PC-9 (cell line): ENCODE measurements around the gene PABPC4L. TPM values are rescaled to one million over a fixed set of nuclear protein-coding genes. Genes with fewer than 3 reads are reported as not detected.

Source experiments
- BruUV-seq: library from RNA; stranded (reverse); fragments of 400-500 nt; replicated peaks from 2 replicates; lab custom pipeline; 2021; lab: Mats Ljungman, UMichigan
- CTCF ChIA-PET: fragments of 300-600 bp; sonication (Branson Sonifier 250); formaldehyde crosslinking; loops from one replicate; lab custom pipeline; 2022; ENCODE audit warnings: antibody characterized with exemption; lab: Charles Lee
- POLR2A ChIA-PET: fragments of 300-600 bp; sonication (Branson Sonifier 250); formaldehyde crosslinking; loops from one replicate; lab custom pipeline; 2022; ENCODE audit warnings: antibody characterized with exemption; ENCODE audit not compliant: unreplicated experiment; lab: Charles Lee
- DNase-seq, 2 experiments: peaks; one replicate each; pipeline versions ENCODE4 v3.0.0 to v3.0.0-alpha.2; 2015 to 2022; ENCODE audit warnings: mixed read lengths in 1 of 2
- H2AFZ ChIP-seq: fragments of 200-600 bp; sonication (generic); 2 replicates; pipeline ENCODE4 v1.8.1; 2017; ENCODE audit warnings: antibody characterized with exemption
- H3F3A ChIP-seq: fragments of 200-600 bp; sonication (generic); 2 replicates; pipeline ENCODE4 v1.8.1; 2017; ENCODE audit warnings: antibody characterized with exemption, mild to moderate bottlenecking, low read depth; ENCODE audit not compliant: insufficient read depth
- H3K27ac ChIP-seq: fragments of 200-600 bp; sonication (generic); 2 replicates; pipeline ENCODE4 v1.6.1; 2016; ENCODE audit warnings: mixed run types
- H3K27me3 ChIP-seq: fragments of 200-600 bp; sonication (generic); 2 replicates; pipeline ENCODE4 v1.6.1; 2016; ENCODE audit warnings: low read depth, mixed run types; ENCODE audit not compliant: insufficient read depth
- H3K36me3 ChIP-seq: fragments of 200-600 bp; sonication (generic); 2 replicates; pipeline ENCODE4 v1.6.1; 2016; ENCODE audit warnings: low read depth, mixed run types
- H3K4me1 ChIP-seq: fragments of 200-600 bp; sonication (generic); replicated peaks from 2 replicates; pipeline ENCODE4 v1.6.1; 2016; ENCODE audit warnings: mixed run types; ENCODE audit not compliant: insufficient read depth
- H3K4me2 ChIP-seq: fragments of 200-600 bp; sonication (generic); 2 replicates; pipeline ENCODE4 v1.6.1; 2017; ENCODE audit warnings: mixed run types
- H3K4me3 ChIP-seq: fragments of 200-600 bp; sonication (generic); 2 replicates; pipeline ENCODE4 v1.6.1; 2016; ENCODE audit warnings: mixed run types
- H3K79me2 ChIP-seq: fragments of 200-600 bp; sonication (generic); 2 replicates; pipeline ENCODE4 v1.6.1; 2017; ENCODE audit warnings: low read depth, mixed run types
- H3K9me2 ChIP-seq: fragments of 200-600 bp; sonication (generic); 2 replicates; pipeline ENCODE4 v1.8.1; 2017; ENCODE audit warnings: mild to moderate bottlenecking; ENCODE audit not compliant: insufficient read depth
- H3K9me3 ChIP-seq: fragments of 200-600 bp; sonication (generic); 2 replicates; pipeline ENCODE4 v1.8.1; 2016; ENCODE audit warnings: low read depth; ENCODE audit not compliant: insufficient read depth
- H4K20me1 ChIP-seq: fragments of 200-600 bp; sonication (generic); 2 replicates; pipeline ENCODE4 v1.8.1; 2017; ENCODE audit not compliant: insufficient read depth
- CTCF ChIP-seq: fragments of 200-600 bp; sonication (generic); conservative IDR thresholded peaks from 2 replicates; pipeline ENCODE4 v1.6.1; 2017; ENCODE audit warnings: mixed run types, antibody characterized with exemption, mild to moderate bottlenecking, moderate library complexity
- EZH2 ChIP-seq: fragments of 200-600 bp; sonication (generic); IDR thresholded peaks from 2 replicates; pipeline ENCODE4 v1.8.0; 2017; ENCODE audit warnings: antibody characterized with exemption, low read depth
- intact Hi-C: fragments of 100-400 bp; cut with micrococcal nuclease; formaldehyde crosslinking; loops from one replicate; pipeline ENCODE4 v1.10.0; 2022; ENCODE audit not compliant: unreplicated experiment
- total RNA-seq: library from RNA; stranded (reverse); gene quantifications from 2 replicates; pipeline ENCODE4 v1.2.3, GENCODE V29; 2021

The PABPC4L gene
- total RNA-seq, 1 experiment from 2014 or later, result 0.96 TPM

GRCh38 chr4:134202166-134202956 lies 772 bp upstream of the PABPC4L start:
- no peak overlapping the region for H3K4me2 ChIP-seq
- TF ChIP-seq CTCF (no peak), EZH2 (no peak)
- H3K36me3 ChIP-seq, result no peaks in the 10 kb centered on the region
- H3K27me3 ChIP-seq, result no peaks in the 10 kb centered on the region
- intact Hi-C loops, result no loop called here
- DNase-seq, result peak in 1 of 2 experiments; percentile 45
- no peak overlapping the region for H2AFZ ChIP-seq
- no peaks in the 10 kb centered on the region for H3K9me2 ChIP-seq
- POLR2A ChIA-PET, result no interaction called here
- H3K27ac ChIP-seq, result no peak overlapping the region
- H3F3A ChIP-seq, result no peaks in the 10 kb centered on the region
- no peaks in the 10 kb centered on the region for H3K79me2 ChIP-seq
- BruUV-seq, result no TSS peak
- H3K4me3 ChIP-seq, result no peak overlapping the region
- H3K9me3 ChIP-seq, result no peaks in the 10 kb centered on the region
- H4K20me1 ChIP-seq, result no peaks in the 10 kb centered on the region
- CTCF ChIA-PET, result no interaction called here
- H3K4me1 ChIP-seq, result no peaks in the 10 kb centered on the region

GRCh38 chr4:134200811-134201215 lies 776 bp downstream of the PABPC4L start:
- no peaks in the 10 kb centered on the region for H3K9me3 ChIP-seq
- H3K9me2 ChIP-seq, result no peaks in the 10 kb centered on the region
- TF ChIP-seq EZH2 (no peak), CTCF (no peak)
- CTCF ChIA-PET, result no interaction called here
- H3K27ac ChIP-seq, result no peak overlapping the region
- TSS peak; percentile 61 for BruUV-seq
- intact Hi-C loops, result no loop called here
- H3F3A ChIP-seq, result no peaks in the 10 kb centered on the region
- H3K4me3 ChIP-seq, result peak overlapping the region; percentile 45; the same call in 1 of the 2 replicates
- no peaks in the 10 kb centered on the region for H3K4me1 ChIP-seq
- POLR2A ChIA-PET, result no interaction called here
- peak overlapping the region; percentile 74; the same call in 1 of the 2 replicates for H2AFZ ChIP-seq
- no peaks in the 10 kb centered on the region for H3K36me3 ChIP-seq
- no peaks in the 10 kb centered on the region for H3K27me3 ChIP-seq
- H3K79me2 ChIP-seq, result no peaks in the 10 kb centered on the region
- peak overlapping the region; percentile 66 for H3K4me2 ChIP-seq
- no peak for DNase-seq
- H4K20me1 ChIP-seq, result no peaks in the 10 kb centered on the region

- no peak for DNase-seq
- Histone ChIP-seq H3K27me3 (no peaks in the 10 kb centered on the region), H3K9me2 (no peaks in the 10 kb centered on the region), H4K20me1 (no peaks in the 10 kb centered on the region), H3K36me3 (no peaks in the 10 kb centered on the region), H2AFZ (no peak overlapping the region), H3K4me2 (no peak overlapping the region), H3K4me3 (no peak overlapping the region), H3K79me2 (no peaks in the 10 kb centered on the region), H3F3A (no peaks in the 10 kb centered on the region), H3K27ac (no peak overlapping the region), H3K9me3 (no peaks in the 10 kb centered on the region), H3K4me1 (no peaks in the 10 kb centered on the region)
- ChIA-PET CTCF (no interaction called here), POLR2A (no interaction called here)
- intact Hi-C loops, result no loop called here
- TF ChIP-seq CTCF, result no peak
- TF ChIP-seq EZH2, result no peak
- no TSS peak for BruUV-seq
Observed at GRCh38 chr4:134189949-134190348, 11.6 kb downstream of the PABPC4L start.
